HG03342 (cell line): ENCODE measurements around the gene OR8I2.
"Not testable (repeated sequence)": the region's sequence is repeated elsewhere in the genome, so short reads cannot be mapped to it uniquely, and the experiment has no call there.

Source experiments
- ATAC-seq: cut with Tn5 transposase; IDR thresholded peaks from one replicate; pipeline ENCODE4 v1.9.1; 2021; ENCODE audit warnings: mild to moderate bottlenecking, moderate library complexity; ENCODE audit not compliant: unreplicated experiment

Gene OR8I2

GRCh38 chr11:56093008-56093407 lies at the start of gene OR8I2:
OR8I2 (plus strand) TSS chr11:56093308; CDS start chr11:56093308, 0 bp downstream.
- ATAC-seq, result no peak

GRCh38 chr11:56045538-56045937 lies 47.6 kb upstream of the OR8I2 start:
- no peak for ATAC-seq

DNA sequence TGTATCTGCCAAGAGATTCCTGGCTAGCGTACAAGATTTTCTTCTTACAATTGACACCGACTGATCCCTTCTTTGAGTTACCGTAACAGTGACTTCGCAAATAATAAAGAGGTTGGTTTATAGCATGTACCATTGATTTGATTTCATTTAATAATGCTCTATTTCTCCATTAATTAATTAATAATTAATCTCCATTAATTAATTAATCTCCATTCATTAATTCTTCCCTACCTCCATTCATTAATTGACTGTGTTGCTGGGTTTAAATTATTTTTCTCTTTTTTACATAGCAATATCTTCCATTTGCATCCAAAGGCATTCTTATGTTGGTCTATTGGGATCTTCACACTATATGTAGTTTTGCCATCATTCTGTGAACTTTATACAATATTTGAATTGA lies 44.6 kb upstream of the OR8I2 start:
- ATAC-seq, result no peak

- no peak for ATAC-seq
These were observed 43.6 kb upstream of the OR8I2 start for GRCh38 chr11:56049487-56049886.

DNA sequence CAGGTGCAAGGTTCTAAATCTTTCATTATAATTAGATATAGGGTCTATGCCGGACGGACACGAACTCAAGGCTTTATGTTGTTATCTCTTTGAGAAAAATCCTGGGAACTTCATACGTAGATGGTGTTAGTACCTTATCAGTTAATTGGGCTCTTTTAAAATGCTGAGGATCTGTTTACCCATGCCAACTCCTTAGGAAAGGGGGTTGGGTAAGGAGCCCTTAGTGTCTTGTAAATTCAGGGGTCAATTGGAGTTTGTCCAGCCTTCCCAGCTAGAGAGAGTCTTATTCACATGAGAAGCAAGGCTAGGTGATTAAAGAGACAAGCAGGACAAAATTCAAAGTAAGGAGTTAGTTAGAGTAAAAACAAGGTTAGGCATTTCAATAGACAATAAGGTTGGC lies 36.7 kb upstream of the OR8I2 start:
- ATAC-seq, result not testable (repeated sequence)

GRCh38 chr11:56057661-56058237 lies 35.4 kb upstream of the OR8I2 start:
- ATAC-seq, result not testable (repeated sequence)

- not testable (repeated sequence) for ATAC-seq
These were observed 34.8 kb upstream of the OR8I2 start for GRCh38 chr11:56058260-56058780.

DNA sequence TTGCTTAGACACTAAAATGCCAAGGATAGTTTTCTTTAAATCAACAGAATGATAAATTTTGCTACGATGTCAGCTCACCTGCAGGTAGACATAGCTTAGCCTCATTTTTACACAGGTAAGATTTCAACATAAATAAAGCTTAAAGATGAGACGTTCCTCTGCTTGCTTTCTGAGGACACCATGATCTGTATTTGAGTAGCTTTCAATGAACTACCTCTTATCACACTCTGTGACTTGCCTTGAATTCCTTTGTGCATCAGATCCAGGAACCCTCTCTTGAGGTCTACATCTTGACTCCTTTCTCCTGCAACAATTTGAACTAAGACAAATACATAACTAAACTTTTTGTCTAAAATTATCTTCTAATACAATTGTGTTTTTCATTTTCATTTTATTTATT lies 26.1 kb upstream of the OR8I2 start:
- ATAC-seq, result no peak

DNA sequence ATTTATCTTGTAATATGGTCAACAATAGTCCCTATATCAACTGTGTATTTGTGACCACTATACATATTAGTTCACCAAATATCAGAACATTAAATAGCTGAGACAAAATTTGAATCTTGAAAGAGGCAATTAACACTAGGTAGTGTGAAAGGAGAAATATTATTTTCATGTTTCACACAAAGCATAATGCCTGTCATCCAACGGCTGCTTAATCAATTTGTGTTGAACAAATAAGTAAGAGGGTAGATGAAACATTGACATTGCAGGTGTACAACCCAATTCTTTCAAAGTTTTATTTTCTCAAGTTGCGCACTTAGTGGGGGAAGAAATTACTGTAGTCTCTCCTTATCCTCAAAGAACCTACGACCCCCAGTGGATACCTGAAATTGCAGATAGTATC lies 3.4 kb upstream of the OR8I2 start:
- no peak for ATAC-seq

DNA sequence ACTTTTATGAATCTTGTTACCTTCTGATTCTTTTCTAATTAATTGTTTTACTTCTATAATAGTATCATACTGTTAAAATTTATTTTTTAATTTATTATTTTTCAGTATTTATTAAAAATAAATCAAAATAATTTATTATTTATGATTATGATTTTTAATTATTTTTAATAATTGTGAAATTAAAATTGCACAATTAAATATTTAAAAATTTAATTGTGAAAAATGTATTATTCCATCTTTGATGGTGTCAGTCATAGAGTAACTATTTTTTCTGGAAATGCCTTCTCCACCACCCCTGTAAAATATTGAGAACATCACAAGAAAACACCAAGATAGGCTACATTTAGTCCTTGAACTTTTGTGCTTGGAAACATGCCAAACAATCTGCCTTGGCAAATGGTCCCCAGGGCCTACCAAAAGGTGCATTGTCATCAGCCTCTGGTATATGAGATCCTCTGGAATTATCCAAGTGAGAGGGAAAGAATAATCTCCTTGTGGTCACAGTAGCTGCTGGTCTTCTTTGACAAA lies 10.2 kb downstream of the OR8I2 start, which contains the start of gene OR8H2:
OR8H2 (plus strand) TSS at position 478 of the 528 bp plus-strand sequence. CDS start 1,356 bp downstream, outside the sequence.
- no peak for ATAC-seq

- no peak for ATAC-seq
These were observed 29.0 kb downstream of the OR8I2 start, which contains the start of gene OR8H3 for GRCh38 chr11:56122073-56122472. OR8H3 (plus strand) TSS chr11:56122373; CDS start chr11:56122373, 0 bp downstream.

- ATAC-seq, result no peak
These were observed 47.1 kb downstream of the OR8I2 start, which contains the start of gene OR8J3 for GRCh38 chr11:56140151-56140661. OR8J3 (minus strand) TSS chr11:56140201; CDS start chr11:56137718, 2,483 bp downstream.

GRCh38 chr11:56143681-56144080 lies 50.6 kb downstream of the OR8I2 start:
- ATAC-seq, result not testable (repeated sequence)
